Caco-2 (cell line): ENCODE results near the gene GALNT14. TPM values are rescaled to one million over a fixed set of nuclear protein-coding genes. Genes with fewer than 3 reads are reported as not detected.

Experiments
- BruUV-seq: library from RNA; stranded (reverse); fragments of 400-500 nt; replicated peaks from 2 replicates; lab custom pipeline; 2021; lab: Mats Ljungman, UMichigan
- CTCF ChIA-PET: fragments of 300-600 bp; sonication (Branson Sonifier 250); formaldehyde crosslinking; loops from one replicate; lab custom pipeline; 2022; ENCODE audit warnings: antibody characterized with exemption; lab: Charles Lee
- POLR2A ChIA-PET: fragments of 300-600 bp; sonication (Branson Sonifier 250); formaldehyde crosslinking; loops from one replicate; lab custom pipeline; 2022; ENCODE audit warnings: antibody characterized with exemption; lab: Charles Lee
- DNase-seq, 2 experiments: peaks; one replicate each; pipeline versions ENCODE4 v3.0.0 to v3.0.0-alpha.2; 2020 to 2022
- H3K27me3 ChIP-seq: replicated peaks from 2 replicates; pipeline ENCODE4 v1.6.0; 2011; ENCODE audit warnings: low read length; ENCODE audit not compliant: control insufficient read depth, insufficient read depth
- H3K36me3 ChIP-seq: 2 replicates; pipeline ENCODE4 v1.5.1; 2011; ENCODE audit warnings: low read length; ENCODE audit not compliant: control insufficient read depth, insufficient read depth
- H3K4me1 ChIP-seq: fragments of 250-450 bp; sonication (Bioruptor Pico); 2 replicates; pipeline ENCODE4 v1.5.1; 2020; ENCODE audit warnings: mild to moderate bottlenecking
- H3K4me3 ChIP-seq: 2 replicates; pipeline ENCODE4 v1.5.1; 2011; ENCODE audit warnings: low read depth, mild to moderate bottlenecking, control low read depth, low read length
- H3K9me3 ChIP-seq: fragments of 250-450 bp; sonication (Bioruptor Pico); 2 replicates; pipeline ENCODE4 v1.5.1; 2020; ENCODE audit warnings: mild to moderate bottlenecking, moderate library complexity
- H3K27ac Mint-ChIP-seq: one replicate; pipeline ENCODE4 v1.8.0; 2022; ENCODE audit warnings: mixed read lengths; ENCODE audit not compliant: unreplicated experiment
- H3K27me3 Mint-ChIP-seq: one replicate; pipeline ENCODE4 v1.8.0; 2022; ENCODE audit warnings: mixed read lengths; ENCODE audit not compliant: insufficient read depth, unreplicated experiment
- H3K36me3 Mint-ChIP-seq: one replicate; pipeline ENCODE4 v1.8.0; 2022; ENCODE audit warnings: mild to moderate bottlenecking, mixed read lengths; ENCODE audit not compliant: insufficient read depth, unreplicated experiment
- H3K4me1 Mint-ChIP-seq: one replicate; pipeline ENCODE4 v1.8.0; 2022; ENCODE audit warnings: low read depth, mixed read lengths; ENCODE audit not compliant: unreplicated experiment
- H3K4me3 Mint-ChIP-seq: one replicate; pipeline ENCODE4 v1.8.0; 2022; ENCODE audit warnings: mild to moderate bottlenecking, moderate library complexity, mixed read lengths; ENCODE audit not compliant: unreplicated experiment
- H3K9me3 Mint-ChIP-seq: one replicate; pipeline ENCODE4 v1.8.0; 2022; ENCODE audit warnings: mixed read lengths; ENCODE audit not compliant: unreplicated experiment
- intact Hi-C: fragments of 100-400 bp; cut with micrococcal nuclease; formaldehyde crosslinking; loops from one replicate; pipeline ENCODE4 v1.10.0; 2022; ENCODE audit not compliant: unreplicated experiment
- total RNA-seq: library from RNA; stranded (reverse); gene quantifications from 2 replicates; pipeline ENCODE4 v1.2.3, GENCODE V29; 2022
- TF ChIP-seq, protein P1 (sequence below), 2 experiments: fragments of 200-600 bp in 1 of 2; IDR thresholded peaks; 1 replicate in 1 of 2; 2 replicates in 1 of 2; pipeline versions ENCODE4 v1.5.1 to v1.8.0; 2011 to 2022; ENCODE audit warnings: antibody characterized with exemption in 1 of 2, control low read depth in 1 of 2, inconsistent platforms in 1 of 2, low read depth in 1 of 2, low read length in 1 of 2, mild to moderate bottlenecking in 1 of 2, moderate library complexity in 1 of 2; ENCODE audit not compliant: insufficient read depth in 1 of 2, severe bottlenecking in 1 of 2, unreplicated experiment in 1 of 2

GALNT14 gene
- total RNA-seq, 1 experiment from 2014 or later, result not detected

DNA sequence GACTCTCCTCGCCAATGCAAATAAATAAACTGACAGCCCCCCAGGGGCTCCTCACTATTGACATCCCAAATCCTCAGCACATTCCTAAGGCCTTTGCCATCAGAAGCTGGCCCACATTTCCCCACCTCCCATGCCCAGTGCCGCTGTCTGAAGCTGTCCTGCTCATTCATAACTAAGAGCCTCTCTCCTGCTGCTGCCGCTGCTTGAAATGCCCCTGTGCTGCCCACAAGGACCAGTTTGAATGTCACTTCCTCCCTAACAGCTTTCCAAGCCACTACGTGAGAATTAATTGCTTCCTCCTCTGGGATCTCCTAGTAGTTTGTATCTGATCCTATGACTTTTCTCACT, 179.3 kb downstream of the GALNT14 start:
- peaks cover 17% of the 10 kb centered on the region for H3K27me3 Mint-ChIP-seq
- POLR2A ChIA-PET, result no interaction called here
- TF ChIP-seq, protein P1, sequence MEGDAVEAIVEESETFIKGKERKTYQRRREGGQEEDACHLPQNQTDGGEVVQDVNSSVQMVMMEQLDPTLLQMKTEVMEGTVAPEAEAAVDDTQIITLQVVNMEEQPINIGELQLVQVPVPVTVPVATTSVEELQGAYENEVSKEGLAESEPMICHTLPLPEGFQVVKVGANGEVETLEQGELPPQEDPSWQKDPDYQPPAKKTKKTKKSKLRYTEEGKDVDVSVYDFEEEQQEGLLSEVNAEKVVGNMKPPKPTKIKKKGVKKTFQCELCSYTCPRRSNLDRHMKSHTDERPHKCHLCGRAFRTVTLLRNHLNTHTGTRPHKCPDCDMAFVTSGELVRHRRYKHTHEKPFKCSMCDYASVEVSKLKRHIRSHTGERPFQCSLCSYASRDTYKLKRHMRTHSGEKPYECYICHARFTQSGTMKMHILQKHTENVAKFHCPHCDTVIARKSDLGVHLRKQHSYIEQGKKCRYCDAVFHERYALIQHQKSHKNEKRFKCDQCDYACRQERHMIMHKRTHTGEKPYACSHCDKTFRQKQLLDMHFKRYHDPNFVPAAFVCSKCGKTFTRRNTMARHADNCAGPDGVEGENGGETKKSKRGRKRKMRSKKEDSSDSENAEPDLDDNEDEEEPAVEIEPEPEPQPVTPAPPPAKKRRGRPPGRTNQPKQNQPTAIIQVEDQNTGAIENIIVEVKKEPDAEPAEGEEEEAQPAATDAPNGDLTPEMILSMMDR (IDR thresholded peaks at IDR 0.05; ENCODE audit: insufficient read depth in 1 of 2, low read depth in 1 of 2, low read length in 1 of 2, severe bottlenecking in 1 of 2, unreplicated experiment in 1 of 2), result no peak
- Histone ChIP-seq H3K4me3 (no peak overlapping the region), H3K4me1 (no peaks in the 10 kb centered on the region), H3K27me3 (no peaks in the 10 kb centered on the region; the same call in none of the 2 replicates), H3K36me3 (no peaks in the 10 kb centered on the region), H3K9me3 (no peaks in the 10 kb centered on the region)
- no peak for DNase-seq
- intact Hi-C loops, result no loop called here
- H3K4me3 Mint-ChIP-seq, result no peak overlapping the region
- no peaks in the 10 kb centered on the region for H3K4me1 Mint-ChIP-seq
- BruUV-seq, result no TSS peak
- H3K36me3 Mint-ChIP-seq, result no peaks in the 10 kb centered on the region
- H3K27ac Mint-ChIP-seq, result no peak overlapping the region
- CTCF ChIA-PET, result no interaction called here
- no peaks in the 10 kb centered on the region for H3K9me3 Mint-ChIP-seq

- intact Hi-C loops, result no loop called here
- TF ChIP-seq, protein P1 (IDR thresholded peaks at IDR 0.05; ENCODE audit: insufficient read depth in 1 of 2, low read depth in 1 of 2, low read length in 1 of 2, severe bottlenecking in 1 of 2, unreplicated experiment in 1 of 2), result no peak
- H3K36me3 Mint-ChIP-seq, result no peaks in the 10 kb centered on the region
- H3K27me3 Mint-ChIP-seq, result peaks cover 15% of the 10 kb centered on the region
- H3K36me3 ChIP-seq, result no peaks in the 10 kb centered on the region
- H3K4me1 Mint-ChIP-seq, result no peaks in the 10 kb centered on the region
- no peaks in the 10 kb centered on the region; the same call in none of the 2 replicates for H3K27me3 ChIP-seq
- H3K9me3 Mint-ChIP-seq, result no peaks in the 10 kb centered on the region
- POLR2A ChIA-PET, result no interaction called here
- CTCF ChIA-PET, result no interaction called here
- H3K4me3 Mint-ChIP-seq, result no peak overlapping the region
- H3K9me3 ChIP-seq, result no peaks in the 10 kb centered on the region
- BruUV-seq, result no TSS peak
- DNase-seq, result no peak
- no peak overlapping the region for H3K27ac Mint-ChIP-seq
- no peaks in the 10 kb centered on the region for H3K4me1 ChIP-seq
- H3K4me3 ChIP-seq, result no peak overlapping the region
Observed at GRCh38 chr2:30958193-30958917, 179.9 kb downstream of the GALNT14 start.

- BruUV-seq, result no TSS peak
- H3K4me1 Mint-ChIP-seq, result no peaks in the 10 kb centered on the region
- H3K4me3 ChIP-seq, result no peak overlapping the region
- no peak for DNase-seq
- H3K9me3 Mint-ChIP-seq, result no peaks in the 10 kb centered on the region
- H3K36me3 Mint-ChIP-seq, result no peaks in the 10 kb centered on the region
- no peak overlapping the region for H3K27ac Mint-ChIP-seq
- POLR2A ChIA-PET, result no interaction called here
- no peaks in the 10 kb centered on the region for H3K36me3 ChIP-seq
- H3K4me3 Mint-ChIP-seq, result no peak overlapping the region
- H3K27me3 Mint-ChIP-seq, result peaks cover 15% of the 10 kb centered on the region
- H3K9me3 ChIP-seq, result no peaks in the 10 kb centered on the region
- CTCF ChIA-PET, result no interaction called here
- intact Hi-C loops, result no loop called here
- TF ChIP-seq, protein P1 (IDR thresholded peaks at IDR 0.05; ENCODE audit: insufficient read depth in 1 of 2, low read depth in 1 of 2, low read length in 1 of 2, severe bottlenecking in 1 of 2, unreplicated experiment in 1 of 2), result no peak
- H3K27me3 ChIP-seq, result no peaks in the 10 kb centered on the region; the same call in none of the 2 replicates
- H3K4me1 ChIP-seq, result no peaks in the 10 kb centered on the region
Observed at GRCh38 chr2:30957591-30957990, 180.6 kb downstream of the GALNT14 start.
